Measurements from ENCODE around the gene RASSF4.

- TF ChIP-seq CTCF (IDR thresholded peaks at IDR 0.05; ENCODE audit: insufficient read depth, low read depth, low read length) = no peak
- TF ChIP-seq EZH2 (IDR thresholded peaks at IDR 0.05; ENCODE audit: insufficient read depth, low read length) = no peak
These were observed 31.1 kb upstream of the RASSF4 start for GRCh38 chr10:44928462-44928861.

Data from astrocyte (in vitro differentiated cells and primary cell).